GM12878 (cell line): Measurements from ENCODE around the gene SLC5A2.
A peak's percentile ranks its signal among the peaks of the same experiment; 100 is the strongest.

Experiments
- BMI1 ChIP-seq: fragments of 450-650 bp; IDR thresholded peaks from 2 replicates; pipeline ENCODE4 v1.6.1; 2016; ENCODE audit warnings: mild to moderate bottlenecking, moderate library complexity, borderline replicate concordance
- BRCA1 ChIP-seq: IDR thresholded peaks from 2 replicates; pipeline ENCODE4 v1.6.1; 2011; ENCODE audit warnings: low read depth, low read length, improper control_type of control experiment
- CTCF ChIP-seq, 3 experiments: IDR thresholded peaks in 2 of 3; conservative IDR thresholded peaks in 1 of 3; 2 replicates each; pipeline ENCODE4 v1.5.1; 2011; ENCODE audit warnings: low read depth in 3 of 3, low read length in 3 of 3, mild to moderate bottlenecking in 3 of 3, control low read depth in 2 of 3, moderate library complexity in 2 of 3, inconsistent platforms in 1 of 3, mixed read lengths in 1 of 3; ENCODE audit not compliant: control insufficient read depth in 2 of 3, insufficient read depth in 1 of 3; ENCODE audit errors: extremely low read depth in 1 of 3
- EP300 ChIP-seq, 2 experiments: fragments of 150-350 bp in 1 of 2; IDR thresholded peaks; 2 replicates each; pipeline ENCODE4 v1.6.1; 2011 to 2012; ENCODE audit warnings: low read depth in 2 of 2, low read length in 2 of 2, borderline replicate concordance in 1 of 2, improper control_type of control experiment in 1 of 2, inconsistent platforms in 1 of 2; ENCODE audit not compliant: control insufficient read depth in 1 of 2
- EZH2 ChIP-seq: IDR thresholded peaks from 2 replicates; pipeline ENCODE4 v1.6.1; 2012; ENCODE audit warnings: low read depth, mild to moderate bottlenecking, control low read depth, inconsistent platforms, low read length, borderline replicate concordance; ENCODE audit not compliant: control insufficient read depth
- NFIC ChIP-seq: IDR thresholded peaks from 2 replicates; pipeline ENCODE4 v1.6.1; 2012; ENCODE audit warnings: low read depth, mild to moderate bottlenecking, inconsistent platforms, low read length, moderate library complexity
- SIN3A ChIP-seq: IDR thresholded peaks from 2 replicates; pipeline ENCODE4 v1.6.1; 2012; ENCODE audit warnings: low read depth, low read length, improper control_type of control experiment
- TAF1 ChIP-seq: IDR thresholded peaks from 2 replicates; pipeline ENCODE4 v1.6.1; 2011; ENCODE audit warnings: mild to moderate bottlenecking, low read depth, low read length, borderline replicate concordance
- TF ChIP-seq, protein P1 (sequence below): IDR thresholded peaks from 2 replicates; pipeline ENCODE4 v1.6.1; 2012; ENCODE audit warnings: low read depth, low read length, improper control_type of control experiment

DNA sequence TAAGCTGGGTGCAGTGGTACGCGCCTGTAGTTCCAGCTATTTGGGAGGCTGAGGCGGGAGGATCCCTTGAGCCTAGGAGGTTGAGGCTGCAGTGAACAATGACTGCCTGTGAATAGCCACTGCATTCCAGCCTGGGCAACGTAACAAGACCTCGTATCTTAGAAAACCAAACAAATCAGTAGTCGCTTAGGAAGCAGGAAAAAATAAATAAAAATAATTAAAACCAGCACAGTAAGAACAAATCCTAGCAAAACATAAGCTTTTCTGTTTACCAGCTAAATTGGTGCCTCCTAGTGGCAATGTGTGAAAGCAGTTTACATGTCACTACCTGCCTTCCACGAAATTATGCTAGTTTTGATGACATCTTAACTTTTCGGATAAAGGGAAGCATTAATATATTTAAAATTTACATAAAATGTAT, 22.3 kb upstream of the SLC5A2 start:
- TF ChIP-seq SIN3A = no peak
- TF ChIP-seq TAF1 = no peak
- TF ChIP-seq, protein P1, sequence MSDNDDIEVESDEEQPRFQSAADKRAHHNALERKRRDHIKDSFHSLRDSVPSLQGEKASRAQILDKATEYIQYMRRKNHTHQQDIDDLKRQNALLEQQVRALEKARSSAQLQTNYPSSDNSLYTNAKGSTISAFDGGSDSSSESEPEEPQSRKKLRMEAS = no peak
- TF ChIP-seq NFIC = no peak
- TF ChIP-seq BRCA1 = no peak
- TF ChIP-seq BMI1 = no peak
- TF ChIP-seq EP300 (IDR thresholded peaks at IDR 0.05; ENCODE audit: borderline replicate concordance in 1 of 2, control insufficient read depth in 1 of 2, low read depth in 2 of 2, low read length in 2 of 2) = no peak
- TF ChIP-seq CTCF (IDR thresholded peaks at IDR 0.05 in 2 of 3, conservative IDR thresholded peaks at IDR 0.05 in 1 of 3; ENCODE audit: control insufficient read depth in 2 of 3, extremely low read depth in 1 of 3, insufficient read depth in 1 of 3, low read depth in 3 of 3, low read length in 3 of 3) = peak; percentile 63 to 72 (median 69)
- no peak for TF ChIP-seq EZH2
